Activated CD4-positive, CD25-positive, alpha-beta regulatory T cell (primary cell): ENCODE measurements around the gene C16orf87.
"Not testable (repeated sequence)": the region's sequence is repeated elsewhere in the genome, so short reads cannot be mapped to it uniquely, and the experiment has no call there.

Experiments used
- DNase-seq, 4 experiments: peaks; one replicate each; lab custom pipeline; 2025; lab: John Stamatoyannopoulos, UW

Gene C16orf87, protein sequence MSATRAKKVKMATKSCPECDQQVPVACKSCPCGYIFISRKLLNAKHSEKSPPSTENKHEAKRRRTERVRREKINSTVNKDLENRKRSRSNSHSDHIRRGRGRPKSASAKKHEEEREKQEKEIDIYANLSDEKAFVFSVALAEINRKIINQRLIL

DNA sequence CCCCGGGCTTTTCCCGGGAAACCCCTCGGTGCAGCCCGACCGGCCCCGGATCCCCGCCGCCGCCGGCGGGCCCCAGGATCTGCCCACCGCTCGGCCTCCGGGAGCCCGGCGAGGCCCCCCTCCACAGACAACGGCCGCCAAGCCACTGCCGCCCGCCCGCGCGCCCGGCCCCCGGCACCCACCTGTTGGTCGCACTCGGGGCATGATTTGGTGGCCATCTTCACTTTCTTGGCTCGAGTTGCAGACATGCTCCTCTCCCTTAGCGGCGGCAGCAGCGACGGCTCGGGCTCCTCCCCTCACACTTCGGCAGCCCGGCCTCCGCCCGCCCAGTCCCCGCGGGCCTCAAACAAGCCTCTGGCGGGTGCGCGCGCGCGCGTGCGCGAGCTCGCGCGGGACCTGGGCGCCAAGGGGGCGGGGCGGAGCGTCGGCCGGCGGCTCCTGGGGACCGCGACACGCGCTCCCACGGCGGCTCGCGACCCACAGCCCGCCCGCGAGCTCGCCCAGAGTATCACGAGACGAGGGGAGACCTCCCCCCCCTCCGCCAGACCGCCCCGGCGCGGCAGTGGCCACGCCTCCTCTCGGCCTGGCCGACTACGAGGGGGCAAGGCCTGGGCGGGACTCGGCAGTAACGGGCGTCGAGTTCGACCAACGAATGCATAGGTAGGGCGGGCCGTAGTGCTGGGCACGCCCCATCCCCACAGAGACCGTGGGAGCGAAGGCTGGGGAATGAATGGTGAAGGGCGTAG, at the start of gene C16orf87:
C16orf87 (minus strand) TSS at position 279 of the 746 bp plus-strand sequence; CDS start at position 248, 31 bp downstream.
- DNase-seq = peak; percentile 78 to 94 (median 86)

DNA sequence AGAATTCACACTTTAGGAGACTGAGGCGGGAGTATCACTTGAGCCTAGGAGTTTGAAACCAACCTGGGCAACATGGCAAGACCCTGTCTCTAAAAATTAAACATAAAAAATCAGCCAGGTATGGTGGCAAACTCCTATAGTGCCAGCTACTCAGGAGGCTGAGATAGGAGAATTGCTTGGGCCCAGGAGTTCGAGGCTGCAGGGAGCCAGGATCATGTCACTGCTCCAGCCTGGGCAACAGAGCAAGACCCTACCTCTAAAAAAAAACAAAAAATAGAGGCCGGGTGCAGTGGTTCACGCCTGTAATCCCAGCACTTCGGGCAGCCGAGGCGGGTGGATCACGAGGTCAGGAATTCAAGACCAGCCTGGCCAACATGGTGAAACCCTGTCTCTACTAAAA, 44.3 kb upstream of the C16orf87 start:
- no peak for DNase-seq

DNA sequence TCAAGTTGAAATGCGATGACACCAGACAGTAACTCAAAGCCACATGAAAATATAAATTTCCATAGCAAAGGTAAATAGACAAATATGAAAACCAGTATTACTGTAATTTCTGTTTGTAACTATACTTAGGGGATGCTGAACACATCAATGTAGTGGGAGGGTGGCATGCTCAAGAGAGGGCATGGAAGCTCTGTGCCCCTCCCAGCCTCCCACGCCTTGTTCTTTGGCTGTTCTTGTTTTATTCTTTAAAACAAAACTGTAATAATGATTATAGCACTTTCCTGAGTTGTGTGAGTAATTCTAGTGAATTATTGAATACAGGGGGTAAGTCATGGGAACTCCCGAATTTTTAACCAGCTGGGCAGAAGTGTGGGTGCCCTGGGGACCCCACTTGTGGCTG, 42.2 kb upstream of the C16orf87 start:
- DNase-seq = no peak

DNA sequence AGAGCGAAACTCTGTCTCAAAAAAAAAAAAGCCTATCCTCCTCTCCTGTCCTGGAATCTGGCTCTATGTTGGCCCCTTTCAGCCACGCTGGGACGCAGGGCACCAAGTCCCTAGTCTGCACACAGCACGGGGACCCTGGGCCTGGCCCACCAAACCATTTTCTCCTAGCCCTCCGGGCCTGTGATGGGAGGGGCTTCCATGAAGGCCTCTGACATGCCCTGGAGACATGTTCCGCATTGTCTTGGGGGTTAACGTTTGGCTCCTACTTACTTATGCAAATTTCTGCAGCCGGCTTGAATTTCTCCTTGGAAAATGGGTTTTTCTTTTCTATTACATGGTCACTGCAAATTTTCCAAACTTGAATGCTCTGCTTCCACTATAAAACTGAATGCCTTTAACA, 40.6 kb upstream of the C16orf87 start:
- no peak for DNase-seq

DNA sequence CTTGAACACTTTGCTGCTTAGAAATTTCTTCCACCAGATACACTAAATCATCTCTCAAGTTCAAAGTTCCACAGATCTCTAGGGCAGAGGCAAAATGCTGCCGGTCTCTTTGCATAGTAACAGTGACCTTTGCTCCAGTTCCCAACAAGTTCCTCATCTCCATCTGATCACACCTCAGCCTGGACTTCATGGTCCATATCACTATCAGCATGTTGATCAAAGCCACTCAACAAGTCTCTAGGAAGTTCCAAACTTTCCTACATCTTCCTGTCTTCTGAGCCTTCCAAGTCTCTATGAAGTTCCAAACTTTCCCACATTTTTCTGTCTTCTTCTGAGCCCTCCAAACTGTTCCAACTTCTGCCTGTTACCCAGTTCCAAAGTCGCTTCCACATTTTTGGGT, 37.9 kb upstream of the C16orf87 start:
- not testable (repeated sequence) for DNase-seq

DNA sequence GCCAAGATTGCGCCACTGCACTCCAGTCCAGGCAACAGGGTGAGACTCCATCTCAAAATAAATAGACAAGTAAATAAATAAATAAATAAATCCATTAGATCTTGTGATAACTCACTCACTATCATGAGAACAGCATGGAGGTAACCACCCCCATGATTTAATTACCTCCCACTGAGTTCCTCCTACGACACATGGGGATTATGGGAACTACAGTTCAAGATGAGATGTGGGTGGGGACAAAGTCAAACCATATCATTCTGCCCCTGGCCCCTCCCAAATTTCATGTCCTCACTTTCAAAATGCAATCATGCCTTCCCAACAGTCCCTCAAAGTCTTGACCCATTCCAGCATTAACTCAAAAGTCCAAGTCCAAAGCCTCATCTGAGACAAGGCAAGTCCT, 36.5 kb upstream of the C16orf87 start:
- DNase-seq = not testable (repeated sequence)

DNA sequence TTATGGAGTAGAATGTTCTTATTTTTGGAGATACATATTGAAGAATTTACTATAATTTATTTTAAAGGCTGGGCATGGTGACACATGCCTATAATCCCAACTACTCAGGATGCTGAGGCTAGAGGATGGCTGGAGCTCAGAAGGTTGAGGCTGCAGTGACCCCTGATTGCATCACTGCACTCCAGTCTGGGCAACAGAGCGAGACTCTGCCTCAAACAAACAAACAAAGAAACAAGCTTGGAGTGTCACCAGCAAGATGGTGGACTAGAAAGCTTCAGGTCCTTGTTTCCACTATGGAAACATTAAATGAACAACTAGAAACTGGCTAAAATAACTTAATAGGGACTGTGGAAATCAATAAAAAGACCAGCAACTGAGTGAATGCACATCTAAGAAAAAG, 35.3 kb upstream of the C16orf87 start:
- DNase-seq = no peak

DNA sequence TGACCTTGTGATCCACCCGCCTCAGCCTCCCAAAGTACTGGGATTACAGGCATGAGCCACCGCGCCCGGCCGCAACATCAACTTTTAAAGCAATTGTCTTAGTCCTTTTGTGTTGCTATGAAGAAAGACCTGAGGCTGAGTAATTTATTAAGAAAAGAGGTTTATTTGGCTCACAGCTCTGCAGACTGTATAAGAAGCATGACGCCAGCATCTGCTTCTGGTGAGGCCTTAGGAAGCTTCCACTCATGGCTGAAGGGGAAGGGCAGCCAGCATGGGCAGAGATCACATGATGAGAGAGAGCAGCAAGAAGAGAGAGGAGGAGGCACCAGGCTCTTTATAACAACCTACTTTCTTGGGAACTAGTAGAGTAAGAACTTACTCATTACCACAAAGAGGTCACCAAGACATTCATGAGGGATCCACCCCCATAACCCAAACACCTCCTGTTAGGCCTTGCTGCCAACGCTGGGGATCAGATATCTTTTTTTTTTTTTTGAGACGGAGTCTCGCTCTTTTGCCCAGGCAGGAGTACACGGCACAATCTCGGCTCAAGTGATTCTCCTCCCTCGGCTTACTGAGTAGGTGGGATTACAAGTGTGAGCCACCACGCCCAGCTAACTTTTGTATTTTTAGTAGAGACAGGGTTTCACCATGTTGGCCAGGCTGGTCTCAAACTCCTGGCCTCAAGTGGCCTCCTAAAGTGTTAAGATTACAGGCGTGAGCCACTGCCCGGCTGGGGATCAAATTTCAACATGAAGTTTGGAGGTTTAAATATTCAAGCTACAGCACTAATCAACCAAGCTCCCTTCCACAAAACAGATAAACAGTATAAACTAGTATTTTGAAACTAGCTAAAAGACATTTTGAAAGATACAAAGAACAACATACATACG, 31.8 kb upstream of the C16orf87 start:
- no peak for DNase-seq

DNA sequence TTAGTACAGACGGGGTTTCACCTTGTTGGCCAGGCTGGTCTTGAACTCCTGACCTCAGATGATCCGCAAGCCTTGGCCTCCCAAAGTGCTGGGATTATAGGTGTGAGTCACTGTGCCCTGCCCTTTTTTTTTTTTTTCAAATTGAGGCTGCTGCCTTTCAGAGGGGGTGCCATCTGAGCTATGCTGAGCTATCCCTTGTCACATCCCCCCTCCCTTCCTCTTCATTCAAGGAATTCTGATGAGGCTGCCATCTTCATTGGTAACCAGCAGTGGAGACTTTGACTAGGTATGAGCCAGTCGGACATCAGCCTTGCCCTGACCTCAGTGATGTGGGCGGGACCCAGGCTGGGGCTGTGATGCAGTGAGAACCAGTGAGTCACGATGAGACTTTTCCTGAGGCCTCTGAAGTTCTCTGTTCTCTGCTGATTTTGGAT, 28.8 kb upstream of the C16orf87 start:
- DNase-seq = no peak

DNA sequence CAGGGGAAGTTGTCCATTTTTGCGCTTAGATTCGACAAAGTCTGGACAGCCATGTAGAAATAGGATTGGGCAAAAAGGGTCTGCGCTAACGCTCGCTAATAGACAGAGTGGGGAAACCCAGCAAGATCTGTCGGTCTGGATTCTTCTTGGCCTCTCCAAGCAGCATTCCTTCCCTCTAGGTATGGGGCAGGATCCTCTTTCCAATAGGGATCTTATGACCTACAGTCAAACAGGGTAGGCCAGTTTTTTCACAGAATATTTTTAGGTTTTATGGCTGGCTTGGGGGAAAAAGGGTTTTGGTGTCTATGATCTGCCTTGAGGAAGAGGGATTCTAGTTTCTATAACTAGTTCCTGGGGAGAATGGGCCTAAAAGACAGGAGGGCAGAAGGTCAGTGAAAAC, 27.2 kb upstream of the C16orf87 start:
- DNase-seq = no peak

DNA sequence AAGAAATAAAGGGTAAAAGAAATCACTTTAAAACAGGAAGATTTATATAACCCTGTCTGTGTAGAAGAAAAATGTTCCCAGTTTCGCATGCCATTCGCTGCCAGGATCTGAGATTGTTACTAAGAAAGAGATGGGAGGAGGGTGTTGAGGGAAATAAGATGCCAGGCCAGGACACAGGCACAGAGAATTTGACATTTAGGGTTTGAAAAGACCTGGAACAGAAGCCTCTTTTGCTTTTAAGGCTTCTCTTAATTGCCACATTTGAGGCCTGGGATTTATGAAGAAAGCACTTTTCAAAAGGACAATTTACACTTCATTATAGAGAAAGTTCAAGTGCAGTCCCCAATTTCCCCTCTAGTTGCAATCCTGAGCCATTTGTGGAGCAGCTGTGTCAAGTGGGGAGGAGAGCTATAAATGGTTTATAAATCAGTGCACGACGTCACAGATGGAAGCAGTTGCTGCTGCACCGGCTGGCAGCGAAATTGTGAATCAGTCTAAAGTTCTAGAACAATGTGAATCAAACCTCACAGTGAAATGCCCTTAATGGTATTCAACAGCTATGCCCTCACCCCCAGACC, 26.5 kb upstream of the C16orf87 start:
- no peak for DNase-seq

DNA sequence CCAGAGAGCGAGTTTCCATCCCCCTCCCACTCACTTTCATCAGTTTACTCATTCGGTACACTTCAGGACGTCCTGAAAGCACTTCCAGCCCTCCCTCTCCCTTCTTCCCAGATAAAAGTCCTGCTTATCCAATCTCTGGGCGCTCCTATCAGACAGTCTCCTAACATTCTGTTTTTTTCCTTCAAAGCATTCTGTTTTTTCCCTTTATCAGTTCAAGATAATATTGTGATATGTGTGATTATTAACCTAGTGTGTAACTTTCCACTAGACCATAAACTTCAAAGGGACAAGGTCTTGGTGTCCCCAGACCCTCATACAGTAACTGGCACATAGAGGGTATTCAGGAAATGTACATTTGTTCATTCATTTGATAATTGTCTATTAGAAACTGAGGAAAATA, 24.4 kb upstream of the C16orf87 start:
- DNase-seq = no peak

DNA sequence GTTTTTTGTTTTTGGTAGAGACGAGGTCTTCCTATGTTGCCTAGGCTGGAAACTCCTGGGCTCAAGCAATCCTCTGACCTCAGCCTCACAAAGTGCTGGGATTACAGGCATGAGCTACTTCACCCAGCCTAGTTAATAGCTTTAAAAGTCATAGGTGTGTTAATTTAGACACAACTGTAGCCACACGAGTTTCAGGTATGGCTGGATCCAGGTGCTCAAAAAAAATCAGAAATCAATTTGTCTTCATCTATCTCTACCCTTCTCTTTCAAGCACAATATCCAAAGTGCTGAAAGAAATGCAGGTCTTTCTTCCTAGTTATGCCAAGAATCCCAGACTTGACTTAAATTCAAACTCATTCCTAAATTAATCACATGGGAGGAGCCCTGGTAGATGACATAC, 23.9 kb upstream of the C16orf87 start:
- no peak for DNase-seq

DNA sequence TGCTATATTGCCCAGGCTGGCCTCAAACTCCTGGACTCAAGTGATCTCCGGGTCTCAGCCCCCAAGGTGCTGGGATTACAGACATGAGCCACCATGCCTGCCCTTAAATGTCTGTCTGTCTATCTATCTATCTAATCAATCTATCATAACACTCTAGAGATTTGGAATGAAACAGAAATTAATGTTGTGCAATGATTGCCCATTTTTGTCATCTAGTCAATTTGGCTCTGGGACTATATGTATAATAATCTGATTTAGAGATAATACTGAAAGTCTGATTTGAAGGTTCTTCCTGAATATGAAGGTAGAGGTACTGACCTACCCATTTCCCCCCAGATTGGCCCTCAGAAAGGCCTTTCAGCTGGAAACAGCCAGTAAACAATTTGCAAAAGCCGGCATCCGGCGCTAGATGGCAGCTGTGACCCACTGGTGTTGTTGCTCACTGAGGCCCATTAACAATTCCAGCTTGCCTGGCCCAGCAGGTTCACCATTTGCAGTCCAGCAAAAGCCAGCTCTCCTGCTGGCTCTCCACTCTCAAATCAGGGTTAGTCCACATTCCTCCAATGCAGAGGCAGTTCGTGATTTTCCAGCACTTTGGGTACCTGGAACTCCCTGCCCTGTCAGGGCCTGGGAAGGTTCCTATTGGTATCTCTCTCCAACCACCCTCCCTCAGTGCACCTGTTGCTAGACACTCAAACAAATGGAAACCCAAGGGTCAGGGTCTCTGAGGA, 22.9 kb upstream of the C16orf87 start:
- DNase-seq = peak; percentile 12 to 31 (median 20)

DNA sequence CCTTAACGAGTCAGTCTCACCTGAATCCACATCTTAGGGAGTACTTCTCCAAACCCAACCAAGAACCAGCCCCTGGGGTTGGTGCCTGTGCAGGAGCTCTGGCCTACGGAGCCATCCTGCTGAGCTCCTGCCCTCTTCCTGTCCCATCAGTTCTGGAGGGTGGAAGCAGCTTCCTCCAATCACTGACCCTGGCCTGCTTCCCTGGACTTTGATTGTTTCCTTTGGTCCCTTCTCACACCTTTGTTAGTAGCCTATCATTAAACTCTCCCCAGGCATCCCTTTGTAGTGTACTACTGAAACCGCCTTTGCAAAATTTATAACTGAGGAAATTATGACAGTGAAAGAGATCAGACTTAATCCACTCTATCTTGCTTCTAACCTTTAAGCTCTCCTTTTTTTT, 21.1 kb upstream of the C16orf87 start:
- no peak for DNase-seq

DNA sequence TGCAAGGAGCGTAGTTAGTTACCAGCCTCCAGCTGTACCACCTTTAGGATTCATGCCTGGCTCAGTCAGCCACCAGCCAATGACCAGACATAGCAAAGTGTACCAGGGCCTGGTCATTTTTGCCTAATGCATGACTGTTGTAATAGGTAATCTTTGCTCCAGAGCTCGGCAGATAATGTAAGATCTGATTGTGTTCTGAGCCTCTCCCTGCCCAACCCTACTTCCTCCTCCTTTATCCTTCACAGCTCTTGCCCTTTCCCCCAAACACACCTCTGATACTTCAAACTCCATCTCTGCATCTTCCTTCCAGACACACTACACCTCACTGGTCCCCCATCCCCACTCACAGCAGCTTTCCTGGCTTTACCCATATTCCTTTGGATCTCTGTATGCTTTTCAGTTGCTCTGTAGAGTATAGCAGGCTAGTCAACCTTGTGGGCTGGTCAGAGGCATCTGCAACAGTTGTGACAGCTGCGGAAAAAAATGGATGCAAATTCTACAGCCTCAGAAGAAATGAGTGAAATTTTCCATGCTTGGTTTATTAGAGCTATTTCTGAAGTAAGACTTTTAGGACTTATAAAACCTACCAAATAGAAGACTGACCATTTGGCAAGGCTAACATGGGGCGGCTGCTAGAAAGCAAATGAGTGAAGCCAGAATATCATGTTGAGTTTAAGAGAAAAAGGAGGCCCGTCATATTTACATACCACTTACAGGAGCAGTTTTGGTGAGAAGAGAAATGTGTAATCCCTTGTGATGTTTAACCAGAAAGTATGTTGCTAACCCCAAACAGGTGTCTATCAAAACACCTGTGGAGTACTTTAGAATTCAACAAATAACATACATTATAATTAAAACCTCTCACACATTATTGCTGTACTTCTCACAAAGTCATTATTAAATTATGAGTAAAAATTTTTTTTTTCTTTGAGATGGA, 19.9 kb upstream of the C16orf87 start:
- no peak for DNase-seq

DNA sequence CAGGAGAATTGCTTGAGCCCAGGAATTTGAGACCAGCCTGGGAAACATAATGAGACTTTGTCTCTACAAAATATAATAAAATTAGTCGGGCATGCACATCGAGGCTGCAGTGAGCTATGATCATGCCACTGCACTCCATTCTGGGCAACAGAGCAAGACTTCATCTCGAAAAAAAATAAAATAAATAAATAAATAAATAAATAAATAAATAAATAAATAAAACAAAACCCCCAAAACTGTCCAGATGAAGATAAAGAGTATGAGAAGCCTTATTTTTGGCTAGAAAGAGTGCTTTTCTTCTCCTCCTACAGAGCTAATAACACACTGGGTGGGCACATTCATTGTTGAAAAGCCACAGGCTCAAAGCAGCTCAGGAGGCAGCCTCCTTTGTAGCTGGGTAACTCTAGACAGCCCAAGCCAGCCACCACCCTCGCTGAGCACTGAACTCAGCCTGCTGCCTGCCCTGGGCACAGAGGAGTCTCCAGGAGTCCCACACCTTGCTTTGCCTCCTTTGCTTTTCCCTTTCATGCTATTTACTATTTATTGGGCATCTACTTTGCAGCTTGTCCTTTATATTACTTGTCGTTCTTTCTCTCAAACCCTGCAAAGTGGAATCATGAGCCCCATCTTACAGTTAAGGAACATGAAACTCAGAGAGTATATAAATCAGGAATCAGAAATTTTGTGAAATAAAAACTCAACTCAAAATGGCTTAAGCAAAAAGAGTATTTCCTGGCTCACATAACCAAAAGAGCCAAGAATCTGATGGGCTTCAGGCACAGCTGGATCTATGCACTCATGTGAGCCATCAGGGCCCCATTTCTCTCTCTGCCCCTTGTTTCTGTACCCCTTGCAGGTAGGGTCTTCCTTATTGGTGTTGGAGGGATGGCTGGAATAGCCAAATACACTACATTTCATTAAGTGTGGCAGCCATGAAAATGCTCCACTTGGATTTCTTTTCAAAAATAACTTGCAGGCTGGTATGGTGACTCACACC, 18.1 kb upstream of the C16orf87 start:
- no peak for DNase-seq

DNA sequence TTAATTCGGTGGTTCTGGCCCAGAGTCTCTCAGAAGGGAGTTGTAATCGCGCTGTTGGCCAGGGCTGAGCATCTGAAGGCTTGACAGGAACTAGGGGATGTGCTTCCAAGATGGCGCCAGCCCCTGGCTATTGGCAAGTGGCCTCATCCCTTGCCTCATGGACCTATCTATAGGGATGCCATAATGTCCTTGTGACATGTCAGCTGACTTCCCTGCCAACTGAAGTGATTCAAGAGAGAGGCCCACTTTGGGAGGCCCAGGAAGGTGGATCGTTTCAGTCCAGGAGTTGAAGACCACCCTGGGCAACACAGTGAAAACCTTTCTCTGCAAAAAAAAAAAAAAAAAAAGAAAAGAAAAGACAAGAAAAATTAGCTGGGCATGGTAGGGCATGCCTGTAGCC, 15.0 kb upstream of the C16orf87 start:
- DNase-seq = no peak

DNA sequence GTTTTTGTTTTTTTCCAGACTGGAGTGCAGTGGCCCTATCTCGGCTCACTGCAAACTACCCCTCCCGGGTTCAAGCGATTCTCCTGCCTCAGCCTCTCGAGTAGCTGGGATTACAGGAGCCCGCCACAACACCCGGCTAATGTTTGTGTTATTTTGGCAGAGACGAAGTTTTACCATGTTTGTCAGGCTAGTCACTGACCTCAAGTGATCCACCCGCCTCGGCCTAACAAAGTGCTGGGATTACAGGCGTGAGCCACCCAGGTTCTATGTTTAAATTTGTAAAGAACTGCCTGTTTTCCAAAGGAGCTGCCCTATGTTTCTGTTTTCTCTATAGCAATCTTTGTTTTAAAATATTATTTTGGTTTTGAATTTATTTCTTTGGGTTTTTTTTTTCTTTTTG, 13.8 kb upstream of the C16orf87 start:
- no peak for DNase-seq
